KMS-11 (cell line): ENCODE results near the gene CYP26B1.

Experiments used
- H2AFZ ChIP-seq: fragments of 200-600 bp; sonication (generic); 2 replicates; pipeline ENCODE4 v1.6.1; 2016; ENCODE audit warnings: antibody characterized with exemption, mixed run types, low read depth
- H3K27ac ChIP-seq: fragments of 200-600 bp; sonication (generic); 2 replicates; pipeline ENCODE4 v1.6.1; 2016; ENCODE audit warnings: mild to moderate bottlenecking, mixed run types
- H3K27me3 ChIP-seq: fragments of 200-600 bp; sonication (generic); 2 replicates; pipeline ENCODE4 v1.6.1; 2017; ENCODE audit warnings: mild to moderate bottlenecking, low read depth, mixed run types, moderate library complexity; ENCODE audit not compliant: insufficient read depth
- H3K36me3 ChIP-seq: fragments of 200-600 bp; sonication (generic); 2 replicates; pipeline ENCODE4 v1.6.1; 2017; ENCODE audit warnings: mild to moderate bottlenecking, mixed run types; ENCODE audit not compliant: insufficient read depth
- H3K4me1 ChIP-seq: fragments of 200-600 bp; sonication (generic); 2 replicates; pipeline ENCODE4 v1.6.1; 2016; ENCODE audit warnings: mild to moderate bottlenecking, low read depth, mixed run types; ENCODE audit not compliant: poor library complexity, severe bottlenecking
- H3K4me2 ChIP-seq: fragments of 200-600 bp; sonication (generic); 2 replicates; pipeline ENCODE4 v1.7.0; 2016; ENCODE audit warnings: mild to moderate bottlenecking, mixed run types
- H3K4me3 ChIP-seq: fragments of 200-600 bp; sonication (generic); IDR thresholded peaks from 2 replicates; pipeline ENCODE4 v1.6.1; 2017; ENCODE audit warnings: low read depth, low read length, mixed read lengths; ENCODE audit not compliant: insufficient read depth
- H3K79me2 ChIP-seq: fragments of 200-600 bp; sonication (generic); 2 replicates; pipeline ENCODE4 v1.6.1; 2016; ENCODE audit warnings: low read depth, mixed run types; ENCODE audit not compliant: insufficient read depth
- H3K9ac ChIP-seq: fragments of 200-600 bp; sonication (generic); 2 replicates; pipeline ENCODE4 v1.6.1; 2016; ENCODE audit warnings: mild to moderate bottlenecking, mixed run types
- H4K20me1 ChIP-seq: fragments of 200-600 bp; sonication (generic); 2 replicates; pipeline ENCODE4 v1.6.1; 2016; ENCODE audit warnings: mild to moderate bottlenecking, mixed run types; ENCODE audit not compliant: insufficient read depth
- CTCF ChIP-seq: fragments of 200-600 bp; sonication (generic); conservative IDR thresholded peaks from 2 replicates; pipeline ENCODE4 v1.6.1; 2017; ENCODE audit warnings: low read depth, mild to moderate bottlenecking, antibody characterized with exemption, low read length, moderate library complexity, mixed read lengths

Gene CYP26B1

GRCh38 chr2:72112981-72113846 lies 34.4 kb downstream of the CYP26B1 start:
- H3K27ac ChIP-seq = no peak overlapping the region
- no peaks in the 10 kb centered on the region for H4K20me1 ChIP-seq
- no peak overlapping the region for H2AFZ ChIP-seq
- TF ChIP-seq CTCF = no peak
- H3K36me3 ChIP-seq = no peaks in the 10 kb centered on the region
- no peaks in the 10 kb centered on the region for H3K79me2 ChIP-seq
- H3K4me3 ChIP-seq = no peak overlapping the region
- H3K9ac ChIP-seq = no peak overlapping the region
- H3K4me2 ChIP-seq = no peak overlapping the region
- H3K4me1 ChIP-seq = no peaks in the 10 kb centered on the region
- no peaks in the 10 kb centered on the region for H3K27me3 ChIP-seq

DNA sequence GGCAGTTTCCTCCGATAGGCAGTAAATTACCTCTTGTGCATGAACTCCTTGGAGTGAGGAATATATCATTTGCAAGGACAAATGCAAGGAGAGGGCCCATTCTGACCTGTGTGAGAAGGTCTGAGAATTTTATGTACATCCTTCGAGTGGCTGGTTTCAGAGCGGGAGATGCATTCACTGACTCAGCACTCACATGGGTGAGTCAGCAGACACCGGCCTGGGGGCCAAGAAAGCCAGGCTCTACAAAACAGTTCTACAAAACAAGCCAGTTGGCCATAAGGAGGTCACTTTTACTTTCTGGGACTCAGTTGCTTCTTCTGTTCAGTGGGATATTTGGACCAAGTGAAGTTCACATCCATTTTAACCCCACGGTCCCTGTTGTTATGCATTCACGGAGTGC lies 35.3 kb downstream of the CYP26B1 start:
- no peak overlapping the region for H3K27ac ChIP-seq
- H3K79me2 ChIP-seq = no peaks in the 10 kb centered on the region
- no peak overlapping the region for H3K4me3 ChIP-seq
- no peak overlapping the region for H3K9ac ChIP-seq
- no peaks in the 10 kb centered on the region for H3K4me1 ChIP-seq
- no peak overlapping the region for H3K4me2 ChIP-seq
- no peak overlapping the region for H2AFZ ChIP-seq
- no peaks in the 10 kb centered on the region for H3K27me3 ChIP-seq
- no peaks in the 10 kb centered on the region for H4K20me1 ChIP-seq
- TF ChIP-seq CTCF = no peak
- H3K36me3 ChIP-seq = no peaks in the 10 kb centered on the region

GRCh38 chr2:72111061-72111460 lies 36.6 kb downstream of the CYP26B1 start:
- H3K36me3 ChIP-seq = no peaks in the 10 kb centered on the region
- no peaks in the 10 kb centered on the region for H4K20me1 ChIP-seq
- H3K27ac ChIP-seq = no peak overlapping the region
- H3K4me2 ChIP-seq = no peak overlapping the region
- no peaks in the 10 kb centered on the region for H3K79me2 ChIP-seq
- no peak overlapping the region for H2AFZ ChIP-seq
- H3K4me3 ChIP-seq = no peak overlapping the region
- no peak overlapping the region for H3K9ac ChIP-seq
- TF ChIP-seq CTCF = no peak
- H3K4me1 ChIP-seq = no peaks in the 10 kb centered on the region
- no peaks in the 10 kb centered on the region for H3K27me3 ChIP-seq

DNA sequence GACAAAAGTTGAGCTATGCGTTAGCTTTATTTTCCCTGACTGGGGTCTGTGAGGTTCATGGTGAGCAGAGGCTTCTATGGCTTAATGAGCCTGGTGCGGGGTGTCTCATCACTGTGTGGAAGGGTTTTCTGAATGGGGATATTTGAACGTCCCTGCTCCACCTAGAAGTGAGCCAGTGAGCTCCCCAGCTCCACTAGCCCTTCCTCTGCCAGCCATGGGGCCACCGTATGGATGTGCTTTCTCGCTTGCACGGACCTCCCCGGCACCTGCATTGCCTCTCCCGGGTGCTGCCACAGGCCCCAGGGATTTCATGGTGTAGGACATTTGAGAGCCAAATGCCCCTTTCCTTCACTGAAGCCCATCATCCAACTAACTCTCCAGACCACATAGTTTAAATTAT lies 37.8 kb downstream of the CYP26B1 start:
- H2AFZ ChIP-seq = no peak overlapping the region
- TF ChIP-seq CTCF = no peak

More for the DNA sequence above, 37.8 kb downstream of the CYP26B1 start:
- no peaks in the 10 kb centered on the region for H3K27me3 ChIP-seq
- no peak overlapping the region for H3K4me3 ChIP-seq
- no peak overlapping the region for H3K27ac ChIP-seq
- H4K20me1 ChIP-seq = no peaks in the 10 kb centered on the region
- H3K4me2 ChIP-seq = no peak overlapping the region
- no peaks in the 10 kb centered on the region for H3K4me1 ChIP-seq
- H3K79me2 ChIP-seq = no peaks in the 10 kb centered on the region
- no peaks in the 10 kb centered on the region for H3K36me3 ChIP-seq
- no peak overlapping the region for H3K9ac ChIP-seq
